HEK293 (cell line): ENCODE results near the gene ATP8B1.

Source experiments
- BCL11B ChIP-seq: fragments of 450-650 bp; formaldehyde crosslinking; IDR thresholded peaks from 2 replicates; pipeline ENCODE4 v1.5.1; 2016; ENCODE audit warnings: low read depth, missing biosample characterization, missing genetic modification characterization
- KLF10 ChIP-seq: fragments of 450-650 bp; IDR thresholded peaks from 2 replicates; pipeline ENCODE4 v1.5.1; 2018; ENCODE audit warnings: missing biosample characterization, mild to moderate bottlenecking, missing genetic modification characterization
- KLF16 ChIP-seq: fragments of 450-650 bp; formaldehyde crosslinking; IDR thresholded peaks from 2 replicates; pipeline ENCODE4 v1.5.1; 2017; ENCODE audit warnings: missing biosample characterization, missing genetic modification characterization
- SP2 ChIP-seq: fragments of 450-650 bp; formaldehyde crosslinking; IDR thresholded peaks from 2 replicates; pipeline ENCODE4 v1.5.1; 2016; ENCODE audit warnings: missing biosample characterization, missing genetic modification characterization
- TRIM28 ChIP-seq: IDR thresholded peaks from 2 replicates; pipeline ENCODE4 v1.6.1; 2011; ENCODE audit warnings: low read length, control low read depth, borderline replicate concordance
- ZBTB21 ChIP-seq: fragments of 450-650 bp; formaldehyde crosslinking; IDR thresholded peaks from 2 replicates; pipeline ENCODE4 v1.5.1; 2017; ENCODE audit warnings: missing biosample characterization, missing genetic modification characterization
- ZNF239 ChIP-seq: fragments of 450-650 bp; formaldehyde crosslinking; IDR thresholded peaks from 2 replicates; pipeline ENCODE4 v1.5.1; 2016; ENCODE audit warnings: missing biosample characterization, missing genetic modification characterization
- ZNF24 ChIP-seq: fragments of 450-650 bp; formaldehyde crosslinking; IDR thresholded peaks from 2 replicates; pipeline ENCODE4 v1.5.1; 2016; ENCODE audit warnings: missing biosample characterization, missing genetic modification characterization
- ZNF274 ChIP-seq, 2 experiments: fragments of 200-500 bp in 1 of 2; fragments of 450-650 bp in 1 of 2; sonication (Bioruptor generic) in 1 of 2; formaldehyde crosslinking in 1 of 2; IDR thresholded peaks; 2 replicates each; pipeline versions ENCODE4 v1.5.1 to v1.6.1; 2014 to 2016; ENCODE audit warnings: borderline replicate concordance in 1 of 2, inconsistent platforms in 1 of 2, low read length in 1 of 2, missing biosample characterization in 1 of 2, missing genetic modification characterization in 1 of 2
- TF ChIP-seq, protein P1 (sequence below): fragments of 450-650 bp; formaldehyde crosslinking; IDR thresholded peaks from 2 replicates; pipeline ENCODE4 v1.5.1; 2016; ENCODE audit warnings: missing biosample characterization, missing genetic modification characterization
- TF ChIP-seq, protein P2 (sequence below): fragments of 450-650 bp; formaldehyde crosslinking; IDR thresholded peaks from 2 replicates; pipeline ENCODE4 v1.5.1; 2016; ENCODE audit warnings: missing biosample characterization, missing genetic modification characterization
- TF ChIP-seq, protein P3 (sequence below): fragments of 450-650 bp; formaldehyde crosslinking; IDR thresholded peaks from 2 replicates; pipeline ENCODE4 v1.5.1; 2017; ENCODE audit warnings: missing biosample characterization, missing genetic modification characterization
- TF ChIP-seq, protein P4 (sequence below): fragments of 450-650 bp; formaldehyde crosslinking; IDR thresholded peaks from 2 replicates; pipeline ENCODE4 v1.5.1; 2016; ENCODE audit warnings: missing biosample characterization, missing genetic modification characterization
- TF ChIP-seq, protein P5 (sequence below): fragments of 450-650 bp; formaldehyde crosslinking; IDR thresholded peaks from 2 replicates; pipeline ENCODE4 v1.5.1; 2016; ENCODE audit warnings: missing biosample characterization, missing genetic modification characterization, low read depth

DNA sequence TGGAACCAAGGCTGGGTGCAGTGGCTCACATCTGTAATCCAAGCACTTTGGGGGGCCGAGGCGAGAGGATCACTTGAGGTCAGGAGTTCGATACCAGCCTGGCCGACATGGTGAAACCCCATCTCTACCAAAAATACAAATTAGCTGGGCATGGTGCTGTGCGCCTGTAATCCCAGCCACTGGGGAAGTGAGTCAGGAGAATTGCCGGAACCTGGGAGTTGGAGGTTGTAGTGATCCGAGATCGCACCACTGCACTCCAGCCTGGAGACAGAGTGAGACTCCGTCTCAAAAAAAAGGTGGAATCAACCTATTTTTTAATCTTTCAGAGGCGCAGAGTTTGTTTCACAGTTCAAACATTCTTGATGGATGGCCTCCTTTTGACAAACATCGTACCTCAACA lies 24.5 kb upstream of the ATP8B1 start:
- TF ChIP-seq, protein P1, sequence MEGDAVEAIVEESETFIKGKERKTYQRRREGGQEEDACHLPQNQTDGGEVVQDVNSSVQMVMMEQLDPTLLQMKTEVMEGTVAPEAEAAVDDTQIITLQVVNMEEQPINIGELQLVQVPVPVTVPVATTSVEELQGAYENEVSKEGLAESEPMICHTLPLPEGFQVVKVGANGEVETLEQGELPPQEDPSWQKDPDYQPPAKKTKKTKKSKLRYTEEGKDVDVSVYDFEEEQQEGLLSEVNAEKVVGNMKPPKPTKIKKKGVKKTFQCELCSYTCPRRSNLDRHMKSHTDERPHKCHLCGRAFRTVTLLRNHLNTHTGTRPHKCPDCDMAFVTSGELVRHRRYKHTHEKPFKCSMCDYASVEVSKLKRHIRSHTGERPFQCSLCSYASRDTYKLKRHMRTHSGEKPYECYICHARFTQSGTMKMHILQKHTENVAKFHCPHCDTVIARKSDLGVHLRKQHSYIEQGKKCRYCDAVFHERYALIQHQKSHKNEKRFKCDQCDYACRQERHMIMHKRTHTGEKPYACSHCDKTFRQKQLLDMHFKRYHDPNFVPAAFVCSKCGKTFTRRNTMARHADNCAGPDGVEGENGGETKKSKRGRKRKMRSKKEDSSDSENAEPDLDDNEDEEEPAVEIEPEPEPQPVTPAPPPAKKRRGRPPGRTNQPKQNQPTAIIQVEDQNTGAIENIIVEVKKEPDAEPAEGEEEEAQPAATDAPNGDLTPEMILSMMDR (tag by site-specific recombination) = no peak
- TF ChIP-seq, protein P2, sequence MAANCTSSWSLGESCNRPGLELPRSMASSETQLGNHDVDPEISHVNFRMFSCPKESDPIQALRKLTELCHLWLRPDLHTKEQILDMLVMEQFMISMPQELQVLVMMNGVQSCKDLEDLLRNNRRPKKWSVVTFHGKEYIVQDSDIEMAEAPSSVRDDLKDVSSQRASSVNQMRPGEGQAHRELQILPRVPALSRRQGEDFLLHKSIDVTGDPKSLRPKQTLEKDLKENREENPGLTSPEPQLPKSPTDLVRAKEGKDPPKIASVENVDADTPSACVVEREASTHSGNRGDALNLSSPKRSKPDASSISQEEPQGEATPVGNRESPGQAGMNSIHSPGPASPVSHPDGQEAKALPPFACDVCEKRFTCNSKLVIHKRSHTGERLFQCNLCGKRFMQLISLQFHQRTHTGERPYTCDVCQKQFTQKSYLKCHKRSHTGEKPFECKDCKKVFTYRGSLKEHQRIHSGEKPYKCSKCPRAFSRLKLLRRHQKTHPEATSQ (tag by site-specific recombination) = no peak
- no peak for TF ChIP-seq ZNF24 (tag by site-specific recombination)
- TF ChIP-seq, protein P3, sequence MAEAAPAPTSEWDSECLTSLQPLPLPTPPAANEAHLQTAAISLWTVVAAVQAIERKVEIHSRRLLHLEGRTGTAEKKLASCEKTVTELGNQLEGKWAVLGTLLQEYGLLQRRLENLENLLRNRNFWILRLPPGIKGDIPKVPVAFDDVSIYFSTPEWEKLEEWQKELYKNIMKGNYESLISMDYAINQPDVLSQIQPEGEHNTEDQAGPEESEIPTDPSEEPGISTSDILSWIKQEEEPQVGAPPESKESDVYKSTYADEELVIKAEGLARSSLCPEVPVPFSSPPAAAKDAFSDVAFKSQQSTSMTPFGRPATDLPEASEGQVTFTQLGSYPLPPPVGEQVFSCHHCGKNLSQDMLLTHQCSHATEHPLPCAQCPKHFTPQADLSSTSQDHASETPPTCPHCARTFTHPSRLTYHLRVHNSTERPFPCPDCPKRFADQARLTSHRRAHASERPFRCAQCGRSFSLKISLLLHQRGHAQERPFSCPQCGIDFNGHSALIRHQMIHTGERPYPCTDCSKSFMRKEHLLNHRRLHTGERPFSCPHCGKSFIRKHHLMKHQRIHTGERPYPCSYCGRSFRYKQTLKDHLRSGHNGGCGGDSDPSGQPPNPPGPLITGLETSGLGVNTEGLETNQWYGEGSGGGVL = no peak
- TF ChIP-seq, protein P4, sequence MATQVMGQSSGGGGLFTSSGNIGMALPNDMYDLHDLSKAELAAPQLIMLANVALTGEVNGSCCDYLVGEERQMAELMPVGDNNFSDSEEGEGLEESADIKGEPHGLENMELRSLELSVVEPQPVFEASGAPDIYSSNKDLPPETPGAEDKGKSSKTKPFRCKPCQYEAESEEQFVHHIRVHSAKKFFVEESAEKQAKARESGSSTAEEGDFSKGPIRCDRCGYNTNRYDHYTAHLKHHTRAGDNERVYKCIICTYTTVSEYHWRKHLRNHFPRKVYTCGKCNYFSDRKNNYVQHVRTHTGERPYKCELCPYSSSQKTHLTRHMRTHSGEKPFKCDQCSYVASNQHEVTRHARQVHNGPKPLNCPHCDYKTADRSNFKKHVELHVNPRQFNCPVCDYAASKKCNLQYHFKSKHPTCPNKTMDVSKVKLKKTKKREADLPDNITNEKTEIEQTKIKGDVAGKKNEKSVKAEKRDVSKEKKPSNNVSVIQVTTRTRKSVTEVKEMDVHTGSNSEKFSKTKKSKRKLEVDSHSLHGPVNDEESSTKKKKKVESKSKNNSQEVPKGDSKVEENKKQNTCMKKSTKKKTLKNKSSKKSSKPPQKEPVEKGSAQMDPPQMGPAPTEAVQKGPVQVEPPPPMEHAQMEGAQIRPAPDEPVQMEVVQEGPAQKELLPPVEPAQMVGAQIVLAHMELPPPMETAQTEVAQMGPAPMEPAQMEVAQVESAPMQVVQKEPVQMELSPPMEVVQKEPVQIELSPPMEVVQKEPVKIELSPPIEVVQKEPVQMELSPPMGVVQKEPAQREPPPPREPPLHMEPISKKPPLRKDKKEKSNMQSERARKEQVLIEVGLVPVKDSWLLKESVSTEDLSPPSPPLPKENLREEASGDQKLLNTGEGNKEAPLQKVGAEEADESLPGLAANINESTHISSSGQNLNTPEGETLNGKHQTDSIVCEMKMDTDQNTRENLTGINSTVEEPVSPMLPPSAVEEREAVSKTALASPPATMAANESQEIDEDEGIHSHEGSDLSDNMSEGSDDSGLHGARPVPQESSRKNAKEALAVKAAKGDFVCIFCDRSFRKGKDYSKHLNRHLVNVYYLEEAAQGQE = no peak
- no peak for TF ChIP-seq KLF16 (tag by site-specific recombination)
- no peak for TF ChIP-seq ZNF274 (IDR thresholded peaks at IDR 0.05; ENCODE audit: low read length)
- TF ChIP-seq ZNF274 (tag by site-specific recombination; IDR thresholded peaks at IDR 0.05; ENCODE audit: borderline replicate concordance) = no peak
- no peak for TF ChIP-seq SP2
- no peak for TF ChIP-seq ZBTB21 (tag by site-specific recombination)
- TF ChIP-seq, protein P5, sequence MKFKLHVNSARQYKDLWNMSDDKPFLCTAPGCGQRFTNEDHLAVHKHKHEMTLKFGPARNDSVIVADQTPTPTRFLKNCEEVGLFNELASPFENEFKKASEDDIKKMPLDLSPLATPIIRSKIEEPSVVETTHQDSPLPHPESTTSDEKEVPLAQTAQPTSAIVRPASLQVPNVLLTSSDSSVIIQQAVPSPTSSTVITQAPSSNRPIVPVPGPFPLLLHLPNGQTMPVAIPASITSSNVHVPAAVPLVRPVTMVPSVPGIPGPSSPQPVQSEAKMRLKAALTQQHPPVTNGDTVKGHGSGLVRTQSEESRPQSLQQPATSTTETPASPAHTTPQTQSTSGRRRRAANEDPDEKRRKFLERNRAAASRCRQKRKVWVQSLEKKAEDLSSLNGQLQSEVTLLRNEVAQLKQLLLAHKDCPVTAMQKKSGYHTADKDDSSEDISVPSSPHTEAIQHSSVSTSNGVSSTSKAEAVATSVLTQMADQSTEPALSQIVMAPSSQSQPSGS (tag by site-specific recombination) = no peak
- TF ChIP-seq KLF10 (tag by site-specific recombination) = no peak
- TF ChIP-seq ZNF239 (tag by site-specific recombination) = no peak
- TF ChIP-seq TRIM28 = no peak
- no peak for TF ChIP-seq BCL11B (tag by site-specific recombination)
